ENCODE results near the gene SLC3A2.

The SLC3A2 gene

GRCh38 chr11:62911137-62912130 lies 30.7 kb downstream of the SLC3A2 start:
- no peak for DNase-seq (ENCODE audit: low read depth)

- no peak for DNase-seq (ENCODE audit: low read depth)
Observed at GRCh38 chr11:62912268-62912667, 31.6 kb downstream of the SLC3A2 start.

- DNase-seq (ENCODE audit: low read depth) = no peak
Observed at GRCh38 chr11:62914416-62914815, 33.7 kb downstream of the SLC3A2 start.

- DNase-seq (ENCODE audit: low read depth) = no peak
Observed at GRCh38 chr11:62917906-62918502, 37.3 kb downstream of the SLC3A2 start.

- no peak for DNase-seq (ENCODE audit: low read depth)
Observed at GRCh38 chr11:62918531-62918930, 37.8 kb downstream of the SLC3A2 start.

- DNase-seq (ENCODE audit: low read depth) = no peak
Observed at GRCh38 chr11:62919476-62919875, 38.8 kb downstream of the SLC3A2 start.

GRCh38 chr11:62919898-62920640 lies 39.4 kb downstream of the SLC3A2 start:
- no peak for DNase-seq (ENCODE audit: low read depth)

GRCh38 chr11:62921201-62921572 lies 40.5 kb downstream of the SLC3A2 start, which contains the start of gene CHRM1:
Gene CHRM1, minus strand, starts transcription at chr11:62921363. Its CDS starts 10,263 bp downstream, at chr11:62911100.
- DNase-seq (ENCODE audit: low read depth) = no peak

- DNase-seq (ENCODE audit: low read depth) = no peak
Observed at GRCh38 chr11:62921573-62922188, 41.0 kb downstream of the SLC3A2 start.

- no peak for DNase-seq (ENCODE audit: low read depth)
Observed at GRCh38 chr11:62922189-62922589, 41.5 kb downstream of the SLC3A2 start.

GRCh38 chr11:62922653-62923431 lies 42.1 kb downstream of the SLC3A2 start:
- DNase-seq (ENCODE audit: low read depth) = no peak

GRCh38 chr11:62923601-62924411 lies 43.1 kb downstream of the SLC3A2 start:
- DNase-seq (ENCODE audit: low read depth) = no peak

GRCh38 chr11:62925308-62925707 lies 44.6 kb downstream of the SLC3A2 start:
- DNase-seq (ENCODE audit: low read depth) = no peak

GRCh38 chr11:62925745-62926679 lies 45.3 kb downstream of the SLC3A2 start:
- no peak for DNase-seq (ENCODE audit: low read depth)

GRCh38 chr11:62926680-62927455 lies 46.2 kb downstream of the SLC3A2 start:
- no peak for DNase-seq (ENCODE audit: low read depth)

- DNase-seq (ENCODE audit: low read depth) = no peak
Observed at GRCh38 chr11:62928011-62928410, 47.3 kb downstream of the SLC3A2 start.

- DNase-seq (ENCODE audit: low read depth) = no peak
Observed at GRCh38 chr11:62930157-62930556, 49.5 kb downstream of the SLC3A2 start.

- no peak for DNase-seq (ENCODE audit: low read depth)
Observed at GRCh38 chr11:62930666-62931065, 50.0 kb downstream of the SLC3A2 start.
